Adrenal gland (tissue), 5 donors: Measurements from ENCODE around the gene MLLT3.

Experiments used
- POLR2A ChIP-seq, 2 donors: fragments of 450-650 bp; IDR thresholded peaks; one replicate each; pipeline ENCODE4 v1.6.1; 2017; ENCODE audit warnings: antibody characterized with exemption in 2 of 2, mild to moderate bottlenecking in 2 of 2, moderate library complexity in 1 of 2
- TF ChIP-seq, protein P1 (sequence below), 6 experiments: fragments of 450-650 bp in 4 of 6; fragments of 200-600 bp in 2 of 6; sonication (generic) in 1 of 6; IDR thresholded peaks; 1 replicate in 5 of 6; 2 replicates in 1 of 6; pipeline versions ENCODE4 v1.5.1 to v1.8.0; 2016 to 2021; ENCODE audit warnings: antibody characterized with exemption in 6 of 6, mild to moderate bottlenecking in 2 of 6, moderate library complexity in 1 of 6
- donor health status: DM: no; HTN: no; CAD: no.

DNA sequence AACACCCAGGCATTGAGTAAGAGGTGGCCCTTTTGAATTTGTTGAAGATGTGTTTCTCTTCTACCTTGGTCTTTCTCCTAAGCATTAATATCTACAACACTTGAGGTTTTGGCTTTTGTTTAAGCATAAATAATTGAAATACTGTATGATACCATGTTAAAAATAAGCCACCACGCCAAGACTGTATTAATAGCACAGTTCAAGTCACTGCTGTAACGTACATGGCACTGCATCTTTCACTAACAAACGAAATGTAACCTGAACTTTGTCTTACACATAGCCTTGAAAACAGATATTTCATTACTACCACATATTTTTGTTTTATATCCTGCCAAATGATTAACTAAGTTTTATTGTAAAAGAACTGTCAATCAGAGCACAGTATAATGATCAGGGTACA, 112.8 kb downstream of the MLLT3 start:
- TF ChIP-seq, protein P1, sequence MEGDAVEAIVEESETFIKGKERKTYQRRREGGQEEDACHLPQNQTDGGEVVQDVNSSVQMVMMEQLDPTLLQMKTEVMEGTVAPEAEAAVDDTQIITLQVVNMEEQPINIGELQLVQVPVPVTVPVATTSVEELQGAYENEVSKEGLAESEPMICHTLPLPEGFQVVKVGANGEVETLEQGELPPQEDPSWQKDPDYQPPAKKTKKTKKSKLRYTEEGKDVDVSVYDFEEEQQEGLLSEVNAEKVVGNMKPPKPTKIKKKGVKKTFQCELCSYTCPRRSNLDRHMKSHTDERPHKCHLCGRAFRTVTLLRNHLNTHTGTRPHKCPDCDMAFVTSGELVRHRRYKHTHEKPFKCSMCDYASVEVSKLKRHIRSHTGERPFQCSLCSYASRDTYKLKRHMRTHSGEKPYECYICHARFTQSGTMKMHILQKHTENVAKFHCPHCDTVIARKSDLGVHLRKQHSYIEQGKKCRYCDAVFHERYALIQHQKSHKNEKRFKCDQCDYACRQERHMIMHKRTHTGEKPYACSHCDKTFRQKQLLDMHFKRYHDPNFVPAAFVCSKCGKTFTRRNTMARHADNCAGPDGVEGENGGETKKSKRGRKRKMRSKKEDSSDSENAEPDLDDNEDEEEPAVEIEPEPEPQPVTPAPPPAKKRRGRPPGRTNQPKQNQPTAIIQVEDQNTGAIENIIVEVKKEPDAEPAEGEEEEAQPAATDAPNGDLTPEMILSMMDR (IDR thresholded peaks at IDR 0.05): no peak
- TF ChIP-seq POLR2A (IDR thresholded peaks at IDR 0.05): no peak
